GM12878 (cell line): Measurements from ENCODE around the gene CCDC150. TPM values are rescaled to one million over a fixed set of nuclear protein-coding genes. Genes with fewer than 3 reads are reported as not detected.

ENCODE experiments used
- ATAC-seq: fragments of 200-7000 bp; cut with Tn5 transposase; 3 replicates; pipeline ENCODE4 v1.9.1; 2020; ENCODE audit warnings: mild to moderate bottlenecking, moderate library complexity
- BruUV-seq: library from RNA; stranded (reverse); fragments of 400-500 nt; replicated peaks from 2 replicates; lab custom pipeline; 2021; lab: Mats Ljungman, UMichigan
- CTCF ChIA-PET: fragments of 300-600 bp; sonication (Branson Sonifier 250); formaldehyde crosslinking; extraction: SDS; loops from one replicate; lab custom pipeline; 2021; ENCODE audit warnings: inconsistent platforms; lab: Yijun Ruan, JAX
- POLR2A ChIA-PET: fragments of 350-600 bp; formaldehyde crosslinking; extraction: SDS; loops from one replicate; lab custom pipeline; 2021; ENCODE audit warnings: inconsistent platforms; lab: Charles Lee
- RAD21 ChIA-PET: fragments of 300-600 bp; sonication (Branson Sonifier 250); formaldehyde crosslinking; loops from one replicate; lab custom pipeline; 2023; ENCODE audit warnings: antibody characterized with exemption; ENCODE audit not compliant: unreplicated experiment; lab: Charles Lee
- SMC1A ChIA-PET: fragments of 300-600 bp; sonication (Branson Sonifier 250); formaldehyde crosslinking; loops from one replicate; lab custom pipeline; 2023; ENCODE audit not compliant: unreplicated experiment, uncharacterized antibody; lab: Charles Lee
- DNase-seq: peaks from one replicate; pipeline ENCODE4 v3.0.0-alpha.2; 2011; ENCODE audit warnings: low read depth, low spot score
- FAIRE-seq: peaks from 3 replicates; lab custom pipeline; 2011; peaks lifted over from hg19 to GRCh38; lab: Jason Lieb, UNC
- H2AFZ ChIP-seq: 2 replicates; pipeline ENCODE4 v1.6.0; 2011; ENCODE audit warnings: low read depth, low read length, control low read depth; ENCODE audit not compliant: control insufficient read depth
- H3K27ac ChIP-seq: 2 replicates; pipeline ENCODE4 v1.5.1; 2011; ENCODE audit warnings: control low read depth; ENCODE audit not compliant: control insufficient read depth, insufficient read depth
- H3K27me3 ChIP-seq, 2 experiments: replicated peaks in 1 of 2; 2 replicates each; pipeline versions ENCODE4 v1.6.0 to v1.6.1; 2011; ENCODE audit warnings: low read length in 1 of 2; ENCODE audit not compliant: control insufficient read depth in 2 of 2, insufficient read depth in 2 of 2
- H3K36me3 ChIP-seq, 2 experiments: 2 replicates each; pipeline ENCODE4 v1.5.1; 2011; ENCODE audit warnings: low read length in 1 of 2; ENCODE audit not compliant: control insufficient read depth in 2 of 2, insufficient read depth in 2 of 2
- H3K4me1 ChIP-seq: 2 replicates; pipeline ENCODE4 v1.6.1; 2011; ENCODE audit warnings: mild to moderate bottlenecking, low read length, moderate library complexity, mixed read lengths; ENCODE audit not compliant: control insufficient read depth, insufficient read depth
- H3K4me2 ChIP-seq: 2 replicates; pipeline ENCODE4 v1.6.0; 2011; ENCODE audit warnings: control low read depth; ENCODE audit not compliant: control insufficient read depth, insufficient read depth
- H3K4me3 ChIP-seq: fragments of 200-600 bp; sonication (generic); 2 replicates; pipeline ENCODE4 v1.5.1; 2016
- H3K79me2 ChIP-seq: 2 replicates; pipeline ENCODE4 v1.6.0; 2011; ENCODE audit warnings: low read length; ENCODE audit not compliant: control insufficient read depth, insufficient read depth
- H3K9ac ChIP-seq: 2 replicates; pipeline ENCODE4 v1.8.0; 2011; ENCODE audit warnings: low read length, control low read depth, mixed read lengths; ENCODE audit not compliant: control insufficient read depth, insufficient read depth
- H3K9me3 ChIP-seq: replicated peaks from 3 replicates; pipeline ENCODE4 v1.5.1; 2011; ENCODE audit warnings: mild to moderate bottlenecking, low read length; ENCODE audit not compliant: control insufficient read depth, insufficient read depth
- H4K20me1 ChIP-seq: 2 replicates; pipeline ENCODE4 v1.6.0; 2011; ENCODE audit not compliant: control insufficient read depth, insufficient read depth
- ASH2L ChIP-seq: fragments of 300-600, 200-600 bp; sonication (generic); IDR thresholded peaks from 2 replicates; pipeline ENCODE4 v1.6.1; 2017; ENCODE audit warnings: low read depth, mild to moderate bottlenecking, borderline replicate concordance
- BMI1 ChIP-seq: fragments of 450-650 bp; IDR thresholded peaks from 2 replicates; pipeline ENCODE4 v1.6.1; 2016; ENCODE audit warnings: mild to moderate bottlenecking, moderate library complexity, borderline replicate concordance
- CREM ChIP-seq: IDR thresholded peaks from 2 replicates; pipeline ENCODE4 v1.6.1; 2014; ENCODE audit warnings: antibody characterized with exemption, low read depth
- DPF2 ChIP-seq: fragments of 450-650 bp; IDR thresholded peaks from 2 replicates; pipeline ENCODE4 v1.6.1; 2017; ENCODE audit warnings: mild to moderate bottlenecking
- EZH2 ChIP-seq: IDR thresholded peaks from 2 replicates; pipeline ENCODE4 v1.6.1; 2012; ENCODE audit warnings: low read depth, mild to moderate bottlenecking, control low read depth, inconsistent platforms, low read length, borderline replicate concordance; ENCODE audit not compliant: control insufficient read depth
- JUNB ChIP-seq: IDR thresholded peaks from 2 replicates; pipeline ENCODE4 v1.6.1; 2016; ENCODE audit warnings: antibody characterized with exemption, mild to moderate bottlenecking
- MYC ChIP-seq: IDR thresholded peaks from 2 replicates; pipeline ENCODE4 v1.6.1; 2011; ENCODE audit warnings: mild to moderate bottlenecking, low read length, moderate library complexity, inconsistent platforms; ENCODE audit not compliant: insufficient read depth, insufficient replicate concordance, insufficient read length, severe bottlenecking
- NFYA ChIP-seq: IDR thresholded peaks from 2 replicates; pipeline ENCODE4 v1.6.1; 2011; ENCODE audit warnings: low read depth, mild to moderate bottlenecking, low read length, improper control_type of control experiment, borderline replicate concordance
- POLR2A ChIP-seq: IDR thresholded peaks from 2 replicates; pipeline ENCODE4 v1.6.1; 2011; ENCODE audit warnings: low read depth, mild to moderate bottlenecking, low read length
- YBX1 ChIP-seq: fragments of 450-650 bp; IDR thresholded peaks from 2 replicates; pipeline ENCODE4 v1.6.1; 2016; ENCODE audit warnings: antibody characterized with exemption
- in situ Hi-C: fragments of 300-500 bp; cut with MboI; formaldehyde crosslinking; loops from 9 replicates; pipeline ENCODE4 v1.14.3; 2018; ENCODE audit warnings: mixed read lengths
- intact Hi-C: fragments of 100-400 bp; cut with micrococcal nuclease; formaldehyde crosslinking; loops from one replicate; pipeline ENCODE4 v1.14.2; 2022; ENCODE audit not compliant: unreplicated experiment
- polyA plus RNA-seq, 11 experiments: library from polyadenylated mRNA; depleted of rRNA in 4 of 11; unstranded in 6 of 11; stranded (reverse) in 5 of 11; fragments of >200 nt; fragmentation: Nextera tagmentation in 4 of 11; fragmentation: Illumina TruSeq in 1 of 11; extraction: Ambion mirVana in 4 of 11; extraction: Trizol in 1 of 11; gene quantifications; 1 replicate in 1 of 11; 2 replicates in 10 of 11; pipeline versions ENCODE4 v1.2.1 to v1.2.3, GENCODE V29; 2011 to 2016; ENCODE audit warnings: inconsistent platforms in 2 of 11, missing spikeins in 2 of 11, low read depth in 1 of 11
- total RNA-seq, 4 experiments: library from RNA; depleted of rRNA in 3 of 4; stranded (reverse); fragments of >200 nt in 3 of 4; fragmentation: Illumina TruSeq in 1 of 4; extraction: Trizol in 1 of 4; gene quantifications; 2 replicates each; pipeline versions ENCODE4 v1.2.1 to v1.2.3, GENCODE V29; 2013 to 2021
- TF ChIP-seq, protein P1 (sequence below): fragments of 150-350 bp; IDR thresholded peaks from 2 replicates; pipeline ENCODE4 v1.6.1; 2016; ENCODE audit warnings: low read depth, low read length

The CCDC150 gene
- total and polyA plus RNA-seq, 10 of the 15 experiments (the other 5 are each of a cell fraction or from before 2014, with no cell fraction given) = 11.6 to 27.7 (median 19.6) TPM

- no peak overlapping the region for H3K4me2 ChIP-seq
- SMC1A ChIA-PET = no interaction called here
- no peak for FAIRE-seq
- no peak for DNase-seq
- no peaks in the 10 kb centered on the region for H3K79me2 ChIP-seq
- no peak overlapping the region for H3K4me3 ChIP-seq
- in situ Hi-C loops = no loop called here
- H2AFZ ChIP-seq = no peak overlapping the region
- H3K9ac ChIP-seq = no peak overlapping the region
- no peak overlapping the region for H3K27ac ChIP-seq
- ATAC-seq = no peak
- H3K36me3 ChIP-seq = peaks cover 0 to 8% of the 10 kb centered on the region in 2 experiments; a peak in 2 of 4 replicates
- TF ChIP-seq YBX1 (no peak), DPF2 (no peak), EZH2 (no peak), JUNB (no peak), CREM (no peak), MYC (no peak), POLR2A (no peak), BMI1 (no peak), ASH2L (no peak), NFYA (no peak)
- TF ChIP-seq, protein P1, sequence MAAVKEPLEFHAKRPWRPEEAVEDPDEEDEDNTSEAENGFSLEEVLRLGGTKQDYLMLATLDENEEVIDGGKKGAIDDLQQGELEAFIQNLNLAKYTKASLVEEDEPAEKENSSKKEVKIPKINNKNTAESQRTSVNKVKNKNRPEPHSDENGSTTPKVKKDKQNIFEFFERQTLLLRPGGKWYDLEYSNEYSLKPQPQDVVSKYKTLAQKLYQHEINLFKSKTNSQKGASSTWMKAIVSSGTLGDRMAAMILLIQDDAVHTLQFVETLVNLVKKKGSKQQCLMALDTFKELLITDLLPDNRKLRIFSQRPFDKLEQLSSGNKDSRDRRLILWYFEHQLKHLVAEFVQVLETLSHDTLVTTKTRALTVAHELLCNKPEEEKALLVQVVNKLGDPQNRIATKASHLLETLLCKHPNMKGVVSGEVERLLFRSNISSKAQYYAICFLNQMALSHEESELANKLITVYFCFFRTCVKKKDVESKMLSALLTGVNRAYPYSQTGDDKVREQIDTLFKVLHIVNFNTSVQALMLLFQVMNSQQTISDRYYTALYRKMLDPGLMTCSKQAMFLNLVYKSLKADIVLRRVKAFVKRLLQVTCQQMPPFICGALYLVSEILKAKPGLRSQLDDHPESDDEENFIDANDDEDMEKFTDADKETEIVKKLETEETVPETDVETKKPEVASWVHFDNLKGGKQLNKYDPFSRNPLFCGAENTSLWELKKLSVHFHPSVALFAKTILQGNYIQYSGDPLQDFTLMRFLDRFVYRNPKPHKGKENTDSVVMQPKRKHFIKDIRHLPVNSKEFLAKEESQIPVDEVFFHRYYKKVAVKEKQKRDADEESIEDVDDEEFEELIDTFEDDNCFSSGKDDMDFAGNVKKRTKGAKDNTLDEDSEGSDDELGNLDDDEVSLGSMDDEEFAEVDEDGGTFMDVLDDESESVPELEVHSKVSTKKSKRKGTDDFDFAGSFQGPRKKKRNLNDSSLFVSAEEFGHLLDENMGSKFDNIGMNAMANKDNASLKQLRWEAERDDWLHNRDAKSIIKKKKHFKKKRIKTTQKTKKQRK = no peak
- no peaks in the 10 kb centered on the region for H4K20me1 ChIP-seq
- POLR2A ChIA-PET = no interaction called here
- BruUV-seq = no TSS peak
- RAD21 ChIA-PET = no interaction called here
- intact Hi-C loops = no loop called here
- CTCF ChIA-PET = interaction anchor here (0.5 kb wide), 1 partner anchor 109 kb away, joined by 3 read pairs; no protein-coding TSS in a partner anchor
- H3K27me3 ChIP-seq = no peaks in the 10 kb centered on the region
- H3K4me1 ChIP-seq = no peaks in the 10 kb centered on the region; the same call in 1 of the 2 replicates
- no peaks in the 10 kb centered on the region for H3K9me3 ChIP-seq
Measured at GRCh38 chr2:196745711-196746110, 106.2 kb downstream of the CCDC150 start.
